ENCODE measurements around the gene NPM1. TPM values are rescaled to one million over a fixed set of nuclear protein-coding genes. Genes with fewer than 3 reads are reported as not detected.

NPM1 gene
- total and polyA plus RNA-seq, 10 donors, result 441 to 2,472 (median 624) TPM

GRCh38 chr5:171437286-171437821 lies 49.7 kb downstream of the NPM1 start:
- Histone ChIP-seq H3K27me3 (replicated peaks in 1 of 7) (no peaks in the 10 kb centered on the region), H3K36me3 (no peaks in the 10 kb centered on the region), H3K27ac (no peak overlapping the region), H3K4me3 (no peak overlapping the region), H3K4me1 (no peaks in the 10 kb centered on the region), H3K9me3 (no peaks in the 10 kb centered on the region)
- TF ChIP-seq CTCF (IDR thresholded peaks at IDR 0.05 in 8 of 11, conservative IDR thresholded peaks at IDR 0.05 in 3 of 11), result no peak
- no peak for TF ChIP-seq POLR2A (IDR thresholded peaks at IDR 0.05)
- no peak for TF ChIP-seq POLR2AphosphoS5 (IDR thresholded peaks at IDR 0.05)
- WGBS, 5 donors, result 68 to 84% (median 78%) methylated on average over 14 of the region's 14 CpGs
- intact Hi-C loops (cut with DNase I; ENCODE audit: low total_unique reads), result no loop called here
- no peak for DNase-seq

- Histone ChIP-seq H3K4me1 (no peaks in the 10 kb centered on the region), H3K9me3 (no peaks in the 10 kb centered on the region), H3K27ac (no peak overlapping the region), H3K4me3 (no peak overlapping the region), H3K27me3 (replicated peaks in 1 of 7) (no peaks in the 10 kb centered on the region), H3K36me3 (no peaks in the 10 kb centered on the region)
- 76 to 86% (median 78%) methylated on average over 4 of the region's 4 CpGs for WGBS, 5 donors
- DNase-seq, result no peak
- intact Hi-C loops (cut with DNase I; ENCODE audit: low total_unique reads), result no loop called here
- TF ChIP-seq POLR2AphosphoS5 (IDR thresholded peaks at IDR 0.05) (no peak), POLR2A (IDR thresholded peaks at IDR 0.05) (no peak), CTCF (IDR thresholded peaks at IDR 0.05 in 8 of 11, conservative IDR thresholded peaks at IDR 0.05 in 3 of 11) (no peak)
Observed at GRCh38 chr5:171438738-171439137, 51.1 kb downstream of the NPM1 start.

GRCh38 chr5:171441246-171441791 lies 53.7 kb downstream of the NPM1 start:
- WGBS, 5 donors, result 83 to 92% (median 88%) methylated on average over 12 to 14 of the region's 14 CpGs
- Histone ChIP-seq H3K27me3 (replicated peaks in 1 of 7) (no peaks in the 10 kb centered on the region), H3K4me3 (no peak overlapping the region), H3K36me3 (no peaks in the 10 kb centered on the region), H3K4me1 (no peaks in the 10 kb centered on the region), H3K9me3 (no peaks in the 10 kb centered on the region), H3K27ac (no peak overlapping the region)
- intact Hi-C loops (cut with DNase I; ENCODE audit: low total_unique reads), result no loop called here
- TF ChIP-seq POLR2A (IDR thresholded peaks at IDR 0.05) (no peak), POLR2AphosphoS5 (IDR thresholded peaks at IDR 0.05) (no peak), CTCF (IDR thresholded peaks at IDR 0.05 in 8 of 11, conservative IDR thresholded peaks at IDR 0.05 in 3 of 11) (no peak)
- DNase-seq, result no peak

- H3K27me3 ChIP-seq (replicated peaks in 1 of 7), result no peaks in the 10 kb centered on the region
- WGBS, 5 donors, result 60 to 72% (median 64%) methylated on average over 13 of the region's 13 CpGs
- H3K36me3 ChIP-seq, result no peaks in the 10 kb centered on the region
- no peaks in the 10 kb centered on the region for H3K9me3 ChIP-seq
- intact Hi-C loops (cut with DNase I; ENCODE audit: low total_unique reads), result no loop called here
- TF ChIP-seq CTCF (IDR thresholded peaks at IDR 0.05 in 8 of 11, conservative IDR thresholded peaks at IDR 0.05 in 3 of 11) (no peak), POLR2A (IDR thresholded peaks at IDR 0.05) (no peak), POLR2AphosphoS5 (IDR thresholded peaks at IDR 0.05) (no peak)
- DNase-seq, result no peak
- no peak overlapping the region for H3K4me3 ChIP-seq
- H3K27ac ChIP-seq, result no peak overlapping the region
- H3K4me1 ChIP-seq, result no peaks in the 10 kb centered on the region
Observed at GRCh38 chr5:171442287-171443042, 54.8 kb downstream of the NPM1 start.

All from spleen (tissue), 11 donors.